HepG2 (cell line): ENCODE results near the gene ZCCHC17. TPM values are rescaled to one million over a fixed set of nuclear protein-coding genes. Genes with fewer than 3 reads are reported as not detected.

Source experiments
- FOXM1 ChIP-seq: sonication (generic); formaldehyde crosslinking; IDR thresholded peaks from 2 replicates; pipeline ENCODE4 v1.5.0; 2020; ENCODE audit warnings: missing genetic modification reagents
- PHB2 ChIP-seq: fragments of 450-650 bp; IDR thresholded peaks from 2 replicates; pipeline ENCODE4 v1.6.1; 2018; ENCODE audit not compliant: partially characterized antibody
- RARG ChIP-seq: sonication (generic); formaldehyde crosslinking; IDR thresholded peaks from 2 replicates; pipeline ENCODE4 v1.4.0; 2020; ENCODE audit warnings: low read depth, mild to moderate bottlenecking, missing genetic modification reagents
- ZFP82 ChIP-seq: sonication (generic); formaldehyde crosslinking; IDR thresholded peaks from 2 replicates; pipeline ENCODE4 v1.5.1; 2020; ENCODE audit warnings: mild to moderate bottlenecking, missing genetic modification reagents, borderline replicate concordance
- ZNF207 ChIP-seq: fragments of 450-650 bp; IDR thresholded peaks from 2 replicates; pipeline ENCODE4 v1.6.1; 2016; ENCODE audit warnings: antibody characterized with exemption, borderline replicate concordance
- ZNF441 ChIP-seq: sonication (generic); formaldehyde crosslinking; IDR thresholded peaks from 2 replicates; pipeline ENCODE4 v1.7.0; 2021; ENCODE audit warnings: missing genetic modification reagents, borderline replicate concordance
- ZNF558 ChIP-seq: sonication (generic); formaldehyde crosslinking; IDR thresholded peaks from 2 replicates; pipeline ENCODE4 v1.9.0; 2022; ENCODE audit warnings: mild to moderate bottlenecking, missing genetic modification reagents, borderline replicate concordance
- ZNF687 ChIP-seq: sonication (generic); formaldehyde crosslinking; IDR thresholded peaks from 2 replicates; pipeline ENCODE4 v1.5.1; 2020; ENCODE audit warnings: mild to moderate bottlenecking, missing genetic modification reagents, moderate library complexity
- polyA plus RNA-seq, 8 experiments: library from polyadenylated mRNA; depleted of rRNA in 3 of 8; stranded (reverse) in 7 of 8; unstranded in 1 of 8; fragments of >200 nt; fragmentation: Illumina TruSeq in 4 of 8; extraction: Trizol in 4 of 8; gene quantifications; 2 replicates each; pipeline versions ENCODE4 v1.2.1 to v1.2.3, GENCODE V29; 2011 to 2016; ENCODE audit warnings: low read depth in 4 of 8, missing spikeins in 1 of 8, mixed read lengths in 1 of 8; ENCODE audit not compliant: insufficient read depth in 1 of 8
- total RNA-seq, 5 experiments: library from RNA; depleted of rRNA; stranded (reverse); fragments of >200 nt; fragmentation: Illumina TruSeq; extraction: Trizol; gene quantifications; 2 replicates each; pipeline ENCODE4 v1.2.3, GENCODE V29; 2016; ENCODE audit warnings: low read depth in 1 of 5

The ZCCHC17 gene
- total and polyA plus RNA-seq, 2 of the 13 experiments (the other 11 are each of a cell fraction or from before 2014, with no cell fraction given) = 20.5 to 53.0 TPM

GRCh38 chr1:31296486-31297276 lies at the start of gene ZCCHC17, which contains the start of gene SNRNP40 (continued):
- TF ChIP-seq ZNF207 (no peak), ZNF441 (CRISPR knock-in tag) (0 out of 2 replicates have a peak, but pooled peaks have one; percentile 15), FOXM1 (CRISPR knock-in tag) (no peak), ZFP82 (CRISPR knock-in tag) (peak; percentile 84; the same call in 1 of the 2 replicates), RARG (no peak), ZNF687 (CRISPR knock-in tag) (peak; percentile 85), PHB2 (no peak), ZNF558 (CRISPR knock-in tag) (peak; percentile 75; the same call in 1 of the 2 replicates)
